ENCODE results near the gene CTSH.

DNA sequence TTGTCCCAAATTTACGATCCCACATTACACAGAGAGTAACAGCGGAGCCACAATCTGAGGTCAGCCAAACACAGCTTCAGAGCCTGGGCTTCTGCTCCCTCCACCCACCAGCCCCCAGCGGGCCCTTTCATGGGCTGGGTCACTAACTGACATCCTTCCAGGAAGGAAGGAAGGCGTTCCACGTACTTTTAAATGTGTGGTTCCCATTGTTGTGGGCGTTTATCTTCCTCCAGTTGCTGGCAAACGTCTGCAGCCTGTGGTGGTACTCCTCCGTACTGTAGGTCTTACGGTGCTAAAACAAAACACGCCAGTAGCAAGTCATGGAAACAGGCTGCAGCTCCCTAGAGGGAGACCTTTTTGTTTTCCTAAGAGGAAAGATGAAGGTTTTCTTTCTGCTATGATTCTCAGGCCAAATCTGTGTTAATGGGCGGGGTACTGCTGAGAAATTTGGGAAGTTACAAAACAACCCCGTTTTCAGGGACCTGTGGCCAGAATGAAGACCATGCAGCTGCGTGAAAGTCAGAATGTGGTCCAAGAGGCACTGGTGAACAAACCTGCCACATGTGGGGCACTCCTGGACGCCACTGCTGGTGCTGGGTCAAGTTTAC lies 7.6 kb downstream of the CTSH start:
- TF ChIP-seq, protein P1, sequence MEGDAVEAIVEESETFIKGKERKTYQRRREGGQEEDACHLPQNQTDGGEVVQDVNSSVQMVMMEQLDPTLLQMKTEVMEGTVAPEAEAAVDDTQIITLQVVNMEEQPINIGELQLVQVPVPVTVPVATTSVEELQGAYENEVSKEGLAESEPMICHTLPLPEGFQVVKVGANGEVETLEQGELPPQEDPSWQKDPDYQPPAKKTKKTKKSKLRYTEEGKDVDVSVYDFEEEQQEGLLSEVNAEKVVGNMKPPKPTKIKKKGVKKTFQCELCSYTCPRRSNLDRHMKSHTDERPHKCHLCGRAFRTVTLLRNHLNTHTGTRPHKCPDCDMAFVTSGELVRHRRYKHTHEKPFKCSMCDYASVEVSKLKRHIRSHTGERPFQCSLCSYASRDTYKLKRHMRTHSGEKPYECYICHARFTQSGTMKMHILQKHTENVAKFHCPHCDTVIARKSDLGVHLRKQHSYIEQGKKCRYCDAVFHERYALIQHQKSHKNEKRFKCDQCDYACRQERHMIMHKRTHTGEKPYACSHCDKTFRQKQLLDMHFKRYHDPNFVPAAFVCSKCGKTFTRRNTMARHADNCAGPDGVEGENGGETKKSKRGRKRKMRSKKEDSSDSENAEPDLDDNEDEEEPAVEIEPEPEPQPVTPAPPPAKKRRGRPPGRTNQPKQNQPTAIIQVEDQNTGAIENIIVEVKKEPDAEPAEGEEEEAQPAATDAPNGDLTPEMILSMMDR (IDR thresholded peaks at IDR 0.05): no peak
- TF ChIP-seq POLR2A (IDR thresholded peaks at IDR 0.05): no peak
